HEK293 (cell line): ENCODE data around the gene NDE1.

Source experiments
- CTCF ChIA-PET: fragments of 350-600 bp; formaldehyde crosslinking; extraction: SDS; loops from one replicate; lab custom pipeline; 2021; ENCODE audit warnings: antibody characterized with exemption; lab: Yijun Ruan, JAX
- POLR2A ChIA-PET: fragments of 300-600 bp; formaldehyde crosslinking; extraction: SDS; loops from one replicate; lab custom pipeline; 2020; ENCODE audit warnings: antibody characterized with exemption, inconsistent platforms; lab: Yijun Ruan, JAX
- H3K27ac ChIP-seq: fragments of 200-500 bp; sonication (Bioruptor generic); 2 replicates; pipeline ENCODE4 v1.5.1; 2014; ENCODE audit warnings: low read depth, low read length, control low read depth, inconsistent platforms; ENCODE audit errors: extremely low read depth
- H3K36me3 ChIP-seq, 2 experiments: fragments of 200-500 bp in 1 of 2; sonication (Bioruptor generic) in 1 of 2; 1 replicate in 1 of 2; 2 replicates in 1 of 2; pipeline ENCODE4 v1.5.1; 2014 to 2017; ENCODE audit warnings: inconsistent platforms in 2 of 2, low read length in 2 of 2; ENCODE audit not compliant: control insufficient read depth in 2 of 2, insufficient read depth in 1 of 2
- H3K4me1 ChIP-seq: fragments of 200-500 bp; sonication (Bioruptor generic); 2 replicates; pipeline ENCODE4 v1.5.1; 2014; ENCODE audit warnings: mild to moderate bottlenecking, low read length, inconsistent platforms; ENCODE audit not compliant: control insufficient read depth, insufficient read depth
- H3K4me3 ChIP-seq: 2 replicates; pipeline ENCODE4 v1.5.1; 2011; ENCODE audit warnings: low read depth, mild to moderate bottlenecking, control low read depth, low read length, moderate library complexity
- H3K9me3 ChIP-seq: fragments of 200-500 bp; sonication (Bioruptor generic); 2 replicates; pipeline ENCODE4 v1.5.1; 2014; ENCODE audit warnings: low read depth, low read length, inconsistent platforms; ENCODE audit not compliant: control insufficient read depth, insufficient read depth
- CTCF ChIP-seq: fragments of 450-650 bp; formaldehyde crosslinking; IDR thresholded peaks from 2 replicates; pipeline ENCODE4 v1.5.1; 2016; ENCODE audit warnings: missing biosample characterization, missing genetic modification characterization
- GLIS1 ChIP-seq: fragments of 450-650 bp; formaldehyde crosslinking; IDR thresholded peaks from 2 replicates; pipeline ENCODE4 v1.5.1; 2016; ENCODE audit warnings: missing biosample characterization, missing genetic modification characterization
- INSM2 ChIP-seq: fragments of 450-650 bp; formaldehyde crosslinking; IDR thresholded peaks from 2 replicates; pipeline ENCODE4 v1.5.1; 2016; ENCODE audit warnings: missing biosample characterization, missing genetic modification characterization
- KLF8 ChIP-seq: fragments of 450-650 bp; formaldehyde crosslinking; IDR thresholded peaks from 2 replicates; pipeline ENCODE4 v1.5.1; 2016; ENCODE audit warnings: missing biosample characterization, missing genetic modification characterization
- PRDM6 ChIP-seq: fragments of 450-650 bp; formaldehyde crosslinking; IDR thresholded peaks from 2 replicates; pipeline ENCODE4 v1.5.1; 2017; ENCODE audit warnings: missing biosample characterization, missing genetic modification characterization
- REST ChIP-seq: fragments of 450-650 bp; formaldehyde crosslinking; IDR thresholded peaks from 2 replicates; pipeline ENCODE4 v1.5.1; 2016; ENCODE audit warnings: missing biosample characterization, missing genetic modification characterization
- SALL2 ChIP-seq: fragments of 450-650 bp; formaldehyde crosslinking; IDR thresholded peaks from 2 replicates; pipeline ENCODE4 v1.5.0; 2017; ENCODE audit warnings: missing biosample characterization, mild to moderate bottlenecking, missing genetic modification characterization, borderline replicate concordance
- SP7 ChIP-seq: fragments of 450-650 bp; formaldehyde crosslinking; IDR thresholded peaks from 2 replicates; pipeline ENCODE4 v1.5.1; 2016; ENCODE audit warnings: missing biosample characterization, missing genetic modification characterization
- ZBTB17 ChIP-seq: fragments of 450-650 bp; formaldehyde crosslinking; IDR thresholded peaks from 2 replicates; pipeline ENCODE4 v1.5.1; 2016; ENCODE audit warnings: missing biosample characterization, missing genetic modification characterization
- ZEB2 ChIP-seq: fragments of 450-650 bp; formaldehyde crosslinking; IDR thresholded peaks from 2 replicates; pipeline ENCODE4 v1.5.1; 2016; ENCODE audit warnings: missing biosample characterization, missing genetic modification characterization
- ZFHX2 ChIP-seq: fragments of 450-650 bp; formaldehyde crosslinking; conservative IDR thresholded peaks from 2 replicates; pipeline ENCODE4 v1.5.1; 2016; ENCODE audit warnings: missing biosample characterization, missing genetic modification characterization
- ZFP37 ChIP-seq: fragments of 450-650 bp; formaldehyde crosslinking; IDR thresholded peaks from 2 replicates; pipeline ENCODE4 v1.5.1; 2016; ENCODE audit warnings: missing biosample characterization, missing genetic modification characterization
- ZNF184 ChIP-seq: fragments of 450-650 bp; IDR thresholded peaks from 2 replicates; pipeline ENCODE4 v1.5.1; 2018; ENCODE audit warnings: missing biosample characterization, mild to moderate bottlenecking, missing genetic modification characterization
- ZNF366 ChIP-seq: fragments of 450-650 bp; formaldehyde crosslinking; conservative IDR thresholded peaks from 2 replicates; pipeline ENCODE4 v1.5.1; 2016; ENCODE audit warnings: missing biosample characterization, missing genetic modification characterization
- ZNF530 ChIP-seq: fragments of 450-650 bp; formaldehyde crosslinking; IDR thresholded peaks from 2 replicates; pipeline ENCODE4 v1.5.1; 2016; ENCODE audit warnings: low read depth, missing biosample characterization, missing genetic modification characterization
- ZNF623 ChIP-seq: fragments of 450-650 bp; formaldehyde crosslinking; IDR thresholded peaks from 2 replicates; pipeline ENCODE4 v1.5.1; 2016; ENCODE audit warnings: missing biosample characterization, missing genetic modification characterization
- ZNF629 ChIP-seq: fragments of 450-650 bp; formaldehyde crosslinking; IDR thresholded peaks from 2 replicates; pipeline ENCODE4 v1.5.1; 2017; ENCODE audit warnings: missing biosample characterization, missing genetic modification characterization
- ZNF654 ChIP-seq: fragments of 450-650 bp; formaldehyde crosslinking; IDR thresholded peaks from 2 replicates; pipeline ENCODE4 v1.5.1; 2016; ENCODE audit warnings: low read depth, missing biosample characterization, missing genetic modification characterization
- ZNF701 ChIP-seq: fragments of 450-650 bp; formaldehyde crosslinking; IDR thresholded peaks from 2 replicates; pipeline ENCODE4 v1.5.1; 2016; ENCODE audit warnings: missing biosample characterization, missing genetic modification characterization
- ZNF792 ChIP-seq: fragments of 450-650 bp; formaldehyde crosslinking; IDR thresholded peaks from 2 replicates; pipeline ENCODE4 v1.5.1; 2016; ENCODE audit warnings: missing biosample characterization, missing genetic modification characterization
- ZNF843 ChIP-seq: fragments of 450-650 bp; formaldehyde crosslinking; IDR thresholded peaks from 2 replicates; pipeline ENCODE4 v1.5.1; 2016; ENCODE audit warnings: missing biosample characterization, missing genetic modification characterization

The NDE1 gene

DNA sequence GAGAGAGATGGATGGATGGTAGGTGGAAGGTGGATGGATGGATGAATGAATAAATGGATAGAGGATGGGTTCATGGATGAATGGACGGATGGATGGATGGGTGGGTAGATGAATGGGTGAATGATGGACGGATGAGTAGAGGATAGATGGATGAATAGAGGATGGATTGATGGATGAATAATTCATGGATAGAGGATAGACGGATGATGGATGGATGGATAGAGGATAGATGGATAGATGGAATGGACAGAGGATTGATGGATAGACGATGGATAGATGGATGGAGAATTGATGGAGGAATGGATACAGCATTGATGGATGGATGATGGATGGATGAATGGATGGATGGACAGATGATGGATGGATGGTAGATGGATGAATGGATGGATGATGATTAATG, 115.1 kb downstream of the NDE1 start:
- Histone ChIP-seq H3K9me3 (no peaks in the 10 kb centered on the region), H3K4me1 (no peaks in the 10 kb centered on the region), H3K27ac (no peak overlapping the region), H3K36me3 (no peaks in the 10 kb centered on the region), H3K4me3 (no peak overlapping the region)
- TF ChIP-seq ZNF184: no peak
- no peak for TF ChIP-seq ZNF623
- TF ChIP-seq ZNF366: peak; percentile 99
- TF ChIP-seq ZFP37 (tag by site-specific recombination): no peak
- TF ChIP-seq KLF8 (tag by site-specific recombination): no peak
- TF ChIP-seq ZNF843 (tag by site-specific recombination): no peak
- TF ChIP-seq SALL2 (tag by site-specific recombination): no peak
- TF ChIP-seq ZBTB17 (tag by site-specific recombination): peak; percentile 93
- no peak for TF ChIP-seq ZNF701
- no peak for TF ChIP-seq ZFHX2 (tag by site-specific recombination)
- CTCF ChIA-PET: interaction anchor here (0.5 to 4.0 kb wide), 13 partner anchors 8 to 422 kb away, joined by 3 to 33 read pairs (median 3); no protein-coding TSS in a partner anchor
- POLR2A ChIA-PET: no interaction called here

DNA sequence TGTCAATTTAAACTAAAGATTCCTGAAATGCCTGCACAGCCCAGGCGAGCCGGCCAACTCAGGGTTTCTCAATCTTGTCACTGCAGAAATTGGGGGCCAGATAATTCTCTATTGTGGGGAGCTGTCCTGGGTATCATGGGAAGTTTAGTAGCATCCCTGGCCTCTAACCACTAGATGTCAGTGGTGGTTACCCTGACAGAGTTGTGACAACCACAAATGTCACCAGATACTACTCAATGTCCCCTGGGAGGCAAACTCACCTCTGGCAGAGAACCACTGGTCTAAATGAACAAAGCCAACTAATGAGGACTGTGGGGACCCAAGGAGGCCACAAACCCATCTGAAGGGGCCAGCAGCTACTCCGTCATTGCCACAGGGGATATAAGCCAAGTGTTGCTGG, 115.8 kb downstream of the NDE1 start:
- Histone ChIP-seq H3K27ac (no peak overlapping the region), H3K36me3 (no peaks in the 10 kb centered on the region), H3K9me3 (no peaks in the 10 kb centered on the region), H3K4me3 (no peak overlapping the region), H3K4me1 (no peaks in the 10 kb centered on the region)
- POLR2A ChIA-PET: no interaction called here
- 0 out of 2 replicates have a peak, but pooled peaks have one; percentile 11 for TF ChIP-seq ZNF629 (tag by site-specific recombination)
- 0 out of 2 replicates have a peak, but pooled peaks have one; percentile 26 for TF ChIP-seq SP7
- peak; percentile 74; the same call in 1 of the 2 replicates for TF ChIP-seq GLIS1
- TF ChIP-seq ZEB2: 0 out of 2 replicates have a peak, but pooled peaks have one; percentile 32
- peak; percentile 93 for TF ChIP-seq ZNF654
- TF ChIP-seq INSM2 (tag by site-specific recombination): 0 out of 2 replicates have a peak, but pooled peaks have one; percentile 21
- TF ChIP-seq ZNF792 (tag by site-specific recombination): no peak
- no peak for TF ChIP-seq PRDM6 (tag by site-specific recombination)
- TF ChIP-seq REST: peak; percentile 91
- peak; percentile 51; the same call in 1 of the 2 replicates for TF ChIP-seq CTCF (tag by site-specific recombination)
- no peak for TF ChIP-seq ZNF530
- CTCF ChIA-PET: interaction anchor here (0.5 to 4.0 kb wide), 18 partner anchors 8 to 422 kb away, joined by 3 to 33 read pairs (median 4); no protein-coding TSS in a partner anchor
